Kidney epithelial cell (primary cell): ENCODE data around the gene BEST3. TPM values are rescaled to one million over a fixed set of nuclear protein-coding genes. Genes with fewer than 3 reads are reported as not detected.

Source experiments
- DNase-seq: peaks from one replicate; pipeline ENCODE4 v3.0.0-alpha.2; 2010; ENCODE audit warnings: low read depth
- H3K27me3 ChIP-seq: 2 replicates; pipeline ENCODE4 v1.6.0; 2011; ENCODE audit warnings: low read length; ENCODE audit not compliant: control insufficient read depth, insufficient read depth
- H3K36me3 ChIP-seq: 2 replicates; pipeline ENCODE4 v1.5.1; 2011; ENCODE audit warnings: low read length; ENCODE audit not compliant: control insufficient read depth, insufficient read depth
- H3K4me3 ChIP-seq: 2 replicates; pipeline ENCODE4 v1.5.1; 2011; ENCODE audit warnings: low read depth, mild to moderate bottlenecking, control low read depth, low read length
- total RNA-seq: library from RNA; depleted of rRNA; stranded (reverse); fragments of >200 nt; gene quantifications from 2 replicates; pipeline ENCODE4 v1.2.3, GENCODE V29; 2015
- TF ChIP-seq, protein P1 (sequence below): IDR thresholded peaks from 2 replicates; pipeline ENCODE4 v1.5.1; 2011; ENCODE audit warnings: mild to moderate bottlenecking, moderate library complexity, low read length, control low read depth, inconsistent platforms; ENCODE audit not compliant: insufficient read depth, poor library complexity, severe bottlenecking

The BEST3 gene
- total RNA-seq, 1 donor from 2014 or later, result 1.6 TPM

DNA sequence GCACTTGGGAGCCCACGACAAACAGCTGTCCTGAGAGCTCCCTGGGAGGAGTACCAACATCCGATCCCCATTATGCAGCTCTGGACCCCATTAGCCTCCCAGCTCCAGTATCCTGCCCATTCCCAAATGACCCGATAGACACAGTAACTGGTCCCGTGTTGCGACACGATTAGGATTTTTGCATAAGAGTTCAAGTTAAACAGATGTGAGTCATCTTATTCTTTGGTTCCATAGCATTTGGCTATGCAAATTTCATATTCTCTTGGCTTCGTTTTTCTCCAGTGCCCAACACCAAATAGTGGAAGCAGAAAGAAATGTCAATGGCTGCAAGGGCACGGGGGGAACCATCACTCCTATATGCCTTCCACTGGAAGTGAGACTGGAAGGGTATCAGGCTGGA lies 45.4 kb downstream of the BEST3 start:
- no peak for DNase-seq
- Histone ChIP-seq H3K36me3 (no peaks in the 10 kb centered on the region), H3K27me3 (no peaks in the 10 kb centered on the region), H3K4me3 (no peak overlapping the region)
- TF ChIP-seq, protein P1, sequence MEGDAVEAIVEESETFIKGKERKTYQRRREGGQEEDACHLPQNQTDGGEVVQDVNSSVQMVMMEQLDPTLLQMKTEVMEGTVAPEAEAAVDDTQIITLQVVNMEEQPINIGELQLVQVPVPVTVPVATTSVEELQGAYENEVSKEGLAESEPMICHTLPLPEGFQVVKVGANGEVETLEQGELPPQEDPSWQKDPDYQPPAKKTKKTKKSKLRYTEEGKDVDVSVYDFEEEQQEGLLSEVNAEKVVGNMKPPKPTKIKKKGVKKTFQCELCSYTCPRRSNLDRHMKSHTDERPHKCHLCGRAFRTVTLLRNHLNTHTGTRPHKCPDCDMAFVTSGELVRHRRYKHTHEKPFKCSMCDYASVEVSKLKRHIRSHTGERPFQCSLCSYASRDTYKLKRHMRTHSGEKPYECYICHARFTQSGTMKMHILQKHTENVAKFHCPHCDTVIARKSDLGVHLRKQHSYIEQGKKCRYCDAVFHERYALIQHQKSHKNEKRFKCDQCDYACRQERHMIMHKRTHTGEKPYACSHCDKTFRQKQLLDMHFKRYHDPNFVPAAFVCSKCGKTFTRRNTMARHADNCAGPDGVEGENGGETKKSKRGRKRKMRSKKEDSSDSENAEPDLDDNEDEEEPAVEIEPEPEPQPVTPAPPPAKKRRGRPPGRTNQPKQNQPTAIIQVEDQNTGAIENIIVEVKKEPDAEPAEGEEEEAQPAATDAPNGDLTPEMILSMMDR, result no peak

DNA sequence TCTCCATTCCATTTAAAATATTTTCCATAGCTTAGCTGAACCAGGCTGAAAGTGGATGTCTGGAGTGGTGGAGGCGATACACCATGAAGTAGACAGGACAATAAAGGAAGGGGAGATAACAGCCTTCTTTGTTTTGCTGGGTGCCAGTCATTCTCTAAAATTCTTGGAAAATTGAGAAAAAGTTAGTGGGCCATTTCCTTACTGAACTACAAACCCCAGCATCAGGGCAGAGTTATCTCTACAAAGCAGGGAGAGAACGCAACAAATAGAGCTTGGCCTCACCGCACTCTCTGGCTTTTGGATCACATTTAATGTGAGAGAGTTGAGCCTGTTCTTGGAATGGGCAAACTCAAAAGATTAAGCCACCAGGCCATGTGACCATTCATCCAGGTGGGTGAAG lies 47.2 kb downstream of the BEST3 start:
- DNase-seq, result no peak
- TF ChIP-seq, protein P1, result no peak
- Histone ChIP-seq H3K27me3 (no peaks in the 10 kb centered on the region), H3K4me3 (no peak overlapping the region), H3K36me3 (no peaks in the 10 kb centered on the region)

DNA sequence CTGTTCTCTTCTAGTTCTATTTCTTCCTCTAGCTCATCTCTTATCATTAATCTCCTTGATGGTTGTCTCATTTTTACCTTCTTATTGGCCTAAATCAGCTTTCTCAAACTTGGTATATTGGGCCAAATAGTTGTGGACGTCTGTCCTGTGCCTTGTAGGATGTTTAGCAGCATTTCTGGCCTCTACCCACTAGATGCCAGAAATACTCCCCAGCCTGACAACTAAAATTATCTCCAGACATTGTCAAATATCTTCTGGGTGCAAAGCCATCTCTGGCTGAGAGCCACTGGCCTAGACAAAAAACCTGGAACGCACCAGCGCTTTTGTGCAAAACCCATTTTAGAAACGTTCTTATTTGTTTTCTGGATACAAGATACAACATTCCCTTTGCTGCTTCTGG lies 49.6 kb downstream of the BEST3 start:
- Histone ChIP-seq H3K36me3 (no peaks in the 10 kb centered on the region), H3K27me3 (no peaks in the 10 kb centered on the region), H3K4me3 (no peak overlapping the region)
- no peak for DNase-seq
- TF ChIP-seq, protein P1, result no peak

DNA sequence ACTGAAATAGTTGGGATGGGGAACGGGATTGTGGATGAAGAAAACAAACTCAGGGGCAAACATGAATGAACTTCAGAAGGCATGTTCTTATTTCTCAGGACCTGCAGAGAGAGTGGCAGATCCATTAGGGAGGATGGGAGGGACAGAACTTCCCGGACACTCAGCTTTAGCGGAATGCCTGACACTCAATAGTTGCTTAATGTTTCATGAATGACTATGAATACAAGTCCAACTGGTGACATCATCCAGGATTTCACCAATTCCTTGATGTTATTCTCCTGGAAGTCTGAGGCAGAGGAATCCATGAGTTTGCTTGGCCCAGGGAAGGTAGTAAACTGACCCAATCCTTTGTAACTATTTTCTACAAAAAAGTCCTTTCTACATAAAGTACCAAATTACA lies 50.6 kb downstream of the BEST3 start:
- H3K4me3 ChIP-seq, result no peak overlapping the region
- TF ChIP-seq, protein P1, result no peak
- no peaks in the 10 kb centered on the region for H3K27me3 ChIP-seq
- DNase-seq, result peak; percentile 72
- H3K36me3 ChIP-seq, result no peaks in the 10 kb centered on the region

DNA sequence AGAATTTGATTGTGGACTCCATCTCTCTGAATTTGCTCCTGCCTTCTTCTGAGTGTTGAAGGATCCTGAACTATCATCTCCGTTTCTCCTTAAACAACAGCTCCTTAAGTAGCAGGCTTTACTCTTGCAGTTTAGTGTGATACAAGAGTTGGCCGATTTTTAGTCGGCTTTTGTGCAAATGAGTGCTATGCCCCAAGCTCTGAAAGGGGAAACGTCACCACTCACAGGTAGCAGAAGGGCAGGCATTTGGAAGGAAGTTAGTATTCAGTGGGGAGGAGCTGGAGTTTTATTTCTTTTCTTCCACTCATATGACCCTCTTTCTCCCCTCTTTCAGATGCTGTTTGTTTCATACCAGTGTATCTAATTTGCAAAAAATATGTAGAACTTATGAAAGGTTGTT lies 51.9 kb downstream of the BEST3 start:
- DNase-seq, result no peak
- Histone ChIP-seq H3K36me3 (no peaks in the 10 kb centered on the region), H3K4me3 (no peak overlapping the region), H3K27me3 (no peaks in the 10 kb centered on the region)
- TF ChIP-seq, protein P1, result no peak

DNA sequence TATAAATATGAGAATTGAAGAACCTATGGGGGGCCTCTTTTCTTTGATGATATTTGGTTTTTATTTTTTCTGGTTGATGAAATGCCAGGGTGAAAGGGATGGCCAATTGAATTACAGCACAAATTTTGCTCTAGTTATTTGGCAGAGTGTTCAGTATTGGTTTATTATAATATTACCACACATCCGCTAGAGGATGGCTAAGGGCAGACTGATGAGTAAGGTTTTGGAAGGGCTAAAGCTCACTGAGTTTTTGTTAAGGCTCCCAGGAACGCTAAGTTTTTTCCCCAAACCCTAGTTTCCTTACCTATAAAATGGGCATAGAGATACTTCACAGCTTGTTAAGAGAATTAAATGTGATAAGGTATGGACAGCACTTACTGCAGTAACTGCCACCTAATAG lies 54.1 kb downstream of the BEST3 start:
- no peak overlapping the region for H3K4me3 ChIP-seq
- DNase-seq, result no peak
- TF ChIP-seq, protein P1, result no peak

More for the DNA sequence above, 54.1 kb downstream of the BEST3 start:
- H3K27me3 ChIP-seq, result no peaks in the 10 kb centered on the region
- no peaks in the 10 kb centered on the region for H3K36me3 ChIP-seq
